ENCODE measurements around the gene RAX2. TPM values are rescaled to one million over a fixed set of nuclear protein-coding genes. Genes with fewer than 3 reads are reported as not detected.
A peak's percentile ranks its signal among the peaks of the same experiment; 100 is the strongest.

RAX2 gene
- total RNA-seq, 1 donor from 2014 or later: not detected

- H3K36me3 Mint-ChIP-seq (ENCODE audit: unreplicated experiment): no peaks in the 10 kb centered on the region
- H3K9me3 Mint-ChIP-seq (ENCODE audit: unreplicated experiment): peaks cover 15% of the 10 kb centered on the region
- H3K27me3 Mint-ChIP-seq (ENCODE audit: unreplicated experiment): peaks cover 9% of the 10 kb centered on the region
- no peak for TF ChIP-seq CTCF (IDR thresholded peaks at IDR 0.05; ENCODE audit: partially characterized antibody, unreplicated experiment)
- no peak for DNase-seq
- no peak overlapping the region for H3K4me3 Mint-ChIP-seq (ENCODE audit: unreplicated experiment)
- H3K27ac Mint-ChIP-seq (ENCODE audit: unreplicated experiment): no peak overlapping the region
- H3K4me1 Mint-ChIP-seq (ENCODE audit: low read depth, unreplicated experiment): no peaks in the 10 kb centered on the region
Measured at GRCh38 chr19:3765121-3765520, 6.9 kb downstream of the RAX2 start.

GRCh38 chr19:3762501-3763459 lies 9.2 kb downstream of the RAX2 start, which contains the start of gene MRPL54:
Gene MRPL54 (plus strand): TSS chr19:3762682. CDS start chr19:3762701, 19 bp downstream.
- peak; percentile 100 for DNase-seq
- TF ChIP-seq CTCF (IDR thresholded peaks at IDR 0.05; ENCODE audit: partially characterized antibody, unreplicated experiment): no peak
- peaks cover 15% of the 10 kb centered on the region for H3K9me3 Mint-ChIP-seq (ENCODE audit: unreplicated experiment)
- no peaks in the 10 kb centered on the region for H3K4me1 Mint-ChIP-seq (ENCODE audit: low read depth, unreplicated experiment)
- H3K4me3 Mint-ChIP-seq (ENCODE audit: unreplicated experiment): peak within 1 kb of the TSS; percentile 99
- H3K36me3 Mint-ChIP-seq (ENCODE audit: unreplicated experiment): no peaks in the 10 kb centered on the region
- peaks cover 9% of the 10 kb centered on the region for H3K27me3 Mint-ChIP-seq (ENCODE audit: unreplicated experiment)
- peak within 1 kb of the TSS; percentile 98 for H3K27ac Mint-ChIP-seq (ENCODE audit: unreplicated experiment)

GRCh38 chr19:3762130-3762473 lies 9.9 kb downstream of the RAX2 start:
- DNase-seq: no peak
- no peak for TF ChIP-seq CTCF (IDR thresholded peaks at IDR 0.05; ENCODE audit: partially characterized antibody, unreplicated experiment)
- Mint-ChIP-seq H3K9me3 (ENCODE audit: unreplicated experiment) (peaks cover 15% of the 10 kb centered on the region), H3K27me3 (ENCODE audit: unreplicated experiment) (peaks cover 9% of the 10 kb centered on the region), H3K36me3 (ENCODE audit: unreplicated experiment) (no peaks in the 10 kb centered on the region), H3K27ac (ENCODE audit: unreplicated experiment) (peak overlapping the region; percentile 88), H3K4me3 (ENCODE audit: unreplicated experiment) (peak overlapping the region; percentile 99), H3K4me1 (ENCODE audit: low read depth, unreplicated experiment) (no peaks in the 10 kb centered on the region)

- Mint-ChIP-seq H3K4me3 (ENCODE audit: unreplicated experiment) (peak within 1 kb of the TSS; percentile 99), H3K4me1 (ENCODE audit: low read depth, unreplicated experiment) (no peaks in the 10 kb centered on the region), H3K36me3 (ENCODE audit: unreplicated experiment) (no peaks in the 10 kb centered on the region), H3K27me3 (ENCODE audit: unreplicated experiment) (peaks cover 9% of the 10 kb centered on the region), H3K9me3 (ENCODE audit: unreplicated experiment) (peaks cover 15% of the 10 kb centered on the region), H3K27ac (ENCODE audit: unreplicated experiment) (peak within 1 kb of the TSS; percentile 98)
- peak; percentile 88 for TF ChIP-seq CTCF (IDR thresholded peaks at IDR 0.05; ENCODE audit: partially characterized antibody, unreplicated experiment)
- peak; percentile 95 for DNase-seq
Measured at GRCh38 chr19:3761382-3762129, 10.5 kb downstream of the RAX2 start, which contains the start of gene APBA3. Gene APBA3 (minus strand): TSS chr19:3761692. CDS start chr19:3760264, 1,428 bp downstream.

Data from glutamatergic neuron (in vitro differentiated cells).